ENCODE results near the gene CDHR3.

The CDHR3 gene

DNA sequence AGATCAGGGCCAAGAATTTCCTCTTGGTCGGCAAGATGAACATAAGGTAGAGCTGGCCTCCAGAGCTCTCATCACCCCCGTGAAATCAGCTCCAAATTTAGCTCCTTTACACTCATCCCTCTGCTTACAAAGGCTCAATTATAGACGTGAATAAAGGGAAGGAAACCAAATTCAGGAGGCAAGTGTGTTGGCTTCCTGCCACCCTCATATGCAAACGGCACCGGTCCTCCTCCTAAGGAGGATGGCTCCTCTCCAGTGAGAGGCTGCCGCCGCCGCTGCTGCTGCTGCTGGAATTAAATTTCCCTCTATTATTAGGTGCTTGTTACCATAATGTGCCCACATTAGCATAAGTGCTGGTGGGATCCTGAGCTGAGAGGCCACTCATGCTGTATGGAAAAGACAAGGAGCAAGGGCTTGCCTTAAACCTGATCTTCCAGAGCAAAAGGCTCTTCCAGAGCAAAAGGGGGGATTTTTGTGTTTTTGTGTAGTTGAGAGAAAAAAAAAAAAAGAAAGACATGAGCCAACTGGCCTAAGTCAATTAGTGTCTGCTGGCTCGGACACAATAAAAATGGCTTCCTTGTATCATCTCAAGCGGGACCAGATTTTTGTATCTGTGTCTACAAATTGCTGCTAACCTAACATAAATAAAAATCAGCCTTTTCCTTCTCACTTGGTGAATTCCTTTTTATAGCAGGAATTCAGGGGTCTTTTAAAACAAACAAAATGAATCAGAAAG is 68.4 kb downstream of the CDHR3 start:
- DNase-seq: no peak

DNA sequence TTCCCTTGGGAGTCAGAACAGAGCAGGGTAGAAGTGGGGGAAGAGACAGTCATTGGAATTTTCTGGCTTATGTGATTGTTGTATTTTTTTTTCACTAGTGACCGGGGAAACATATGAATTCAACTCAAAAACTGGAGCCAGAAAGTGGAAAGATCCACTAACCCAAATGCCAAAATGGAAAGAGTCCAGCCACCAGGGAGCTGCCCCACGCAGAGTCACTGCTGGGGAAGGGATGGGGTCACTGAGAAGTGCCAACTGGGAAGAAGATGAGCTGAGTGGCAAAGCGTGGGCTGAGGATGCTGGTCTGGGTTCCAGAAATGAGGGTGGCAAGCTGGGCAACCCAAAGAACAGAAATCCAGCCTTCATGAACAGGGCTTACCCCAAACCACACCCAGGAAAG is 69.2 kb downstream of the CDHR3 start:
- no peak for DNase-seq

DNA sequence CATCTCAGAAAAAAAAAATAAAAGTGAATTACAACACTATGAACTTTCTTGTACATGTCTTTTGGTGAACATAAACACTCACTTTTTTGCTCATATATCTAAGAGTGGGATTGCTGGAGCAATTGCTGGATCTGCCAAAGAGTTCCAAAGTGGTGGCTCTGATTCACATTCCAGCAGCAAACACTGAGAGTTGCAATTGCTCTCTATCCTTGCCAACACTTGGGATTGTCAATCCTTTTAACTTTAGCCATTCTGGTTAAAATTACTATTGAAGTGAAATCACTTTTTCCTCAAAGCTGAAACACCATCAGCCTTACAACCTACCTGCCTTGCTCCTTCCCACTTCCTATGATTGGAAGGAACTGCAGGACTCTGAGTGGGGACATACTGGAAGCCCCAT is 70.7 kb downstream of the CDHR3 start:
- DNase-seq: no peak

DNA sequence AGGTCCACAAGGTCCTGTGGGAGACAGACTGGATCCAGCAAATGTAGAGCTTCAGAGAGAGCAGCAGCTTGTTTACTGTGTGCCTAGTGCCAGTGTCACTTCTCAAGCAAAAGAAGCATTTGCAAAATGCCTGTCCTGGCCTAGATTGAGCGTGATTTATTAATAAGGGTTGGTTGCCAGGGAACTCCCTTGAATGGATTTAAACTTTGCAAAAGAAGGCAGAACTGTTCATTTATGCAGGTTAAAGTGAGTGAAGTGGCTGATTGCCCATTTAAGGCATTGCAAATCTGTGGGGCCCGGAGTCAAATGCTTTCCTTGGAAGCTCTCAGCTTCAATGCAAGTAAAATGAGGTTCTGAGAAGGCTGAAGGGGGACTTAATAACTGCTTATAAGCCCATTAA is 71.3 kb downstream of the CDHR3 start:
- DNase-seq: no peak

DNA sequence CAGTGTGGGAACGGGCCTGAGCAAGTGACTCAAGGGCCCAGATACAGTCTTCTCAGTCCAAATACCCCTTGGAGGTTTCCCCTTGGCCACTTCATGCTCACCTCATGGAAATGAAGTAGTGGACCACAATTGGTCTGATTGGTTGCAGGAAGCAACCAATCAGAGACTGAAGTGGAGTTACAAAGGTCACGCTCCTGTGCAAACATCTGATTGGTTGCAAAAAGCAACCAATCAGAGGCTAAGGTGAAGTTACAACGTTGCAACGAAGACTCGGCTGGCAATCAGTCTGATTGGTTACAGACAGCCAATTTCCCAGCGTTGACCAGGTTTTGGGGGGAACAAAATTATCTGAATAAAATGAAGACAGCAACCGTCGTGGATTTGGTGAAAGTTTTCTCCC is 72.5 kb downstream of the CDHR3 start:
- no peak for DNase-seq

DNA sequence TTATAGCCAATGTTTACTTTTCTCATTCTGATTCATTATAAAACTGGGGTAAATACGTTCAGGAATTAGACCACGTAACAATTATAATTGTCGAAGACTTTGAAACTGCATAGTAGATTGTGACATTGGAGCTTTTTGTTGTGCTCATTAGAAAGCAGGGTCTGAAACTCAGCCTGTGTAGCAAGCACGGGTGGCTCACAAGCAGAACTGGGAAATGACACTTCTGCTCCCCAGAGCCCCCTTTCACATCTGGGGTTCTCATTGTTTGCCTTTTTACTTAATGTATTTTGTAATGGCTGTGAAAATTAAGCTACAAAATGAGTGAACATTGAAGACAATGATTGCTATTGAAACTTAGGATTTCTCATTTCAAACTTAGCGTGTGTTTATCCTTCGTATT is 72.9 kb downstream of the CDHR3 start:
- no peak for DNase-seq

DNA sequence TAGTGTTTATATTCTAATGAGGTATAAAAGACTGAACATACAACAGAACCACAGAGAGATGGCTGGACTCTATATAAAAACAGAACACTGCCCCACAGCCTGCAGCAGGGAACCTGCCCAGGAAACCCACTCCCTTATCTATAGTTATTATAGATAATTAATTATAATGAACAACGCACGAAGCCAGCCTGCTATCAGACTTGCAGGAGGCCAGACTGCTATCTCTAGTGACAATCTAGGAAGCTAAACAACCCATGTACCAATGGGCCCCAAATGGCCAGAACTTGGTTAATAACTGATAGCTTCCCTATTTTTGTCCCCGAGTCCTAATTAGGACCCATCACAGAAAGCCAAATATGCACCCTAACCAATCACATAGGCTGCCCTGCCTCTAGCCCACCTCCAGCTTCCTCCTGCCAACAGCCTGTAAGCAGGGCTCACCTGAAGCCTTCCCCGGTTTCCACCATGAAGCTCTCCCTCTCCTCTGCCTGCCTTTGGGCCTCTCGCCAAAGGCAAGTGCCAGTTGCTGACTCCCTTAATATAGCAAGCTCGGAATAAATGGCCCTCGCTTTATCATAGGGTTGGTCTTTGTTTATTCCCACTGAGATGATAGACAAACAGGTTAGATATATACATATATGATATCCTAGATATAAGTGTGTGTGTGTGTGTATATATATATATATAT is 74.6 kb downstream of the CDHR3 start:
- no peak for DNase-seq

DNA sequence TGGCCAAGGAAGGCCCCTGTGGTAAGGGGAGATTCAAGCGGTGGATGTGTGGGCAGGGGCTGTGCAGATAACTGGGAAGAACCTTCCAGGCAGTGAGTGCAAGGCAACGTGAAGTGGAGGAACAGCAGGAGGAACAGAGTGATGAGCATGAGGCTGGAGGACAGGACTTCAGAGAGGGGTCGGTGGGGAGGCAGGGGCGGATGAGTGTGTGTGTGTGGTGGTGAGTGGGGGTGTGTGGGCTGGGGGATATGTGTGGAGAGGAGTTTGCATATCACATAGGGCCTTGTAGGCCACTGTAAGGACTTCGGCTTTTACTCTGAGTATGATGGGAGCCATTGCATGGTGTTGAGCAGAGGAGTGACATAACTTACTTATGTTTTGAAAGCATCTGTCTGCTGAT is 75.2 kb downstream of the CDHR3 start:
- DNase-seq: no peak

DNA sequence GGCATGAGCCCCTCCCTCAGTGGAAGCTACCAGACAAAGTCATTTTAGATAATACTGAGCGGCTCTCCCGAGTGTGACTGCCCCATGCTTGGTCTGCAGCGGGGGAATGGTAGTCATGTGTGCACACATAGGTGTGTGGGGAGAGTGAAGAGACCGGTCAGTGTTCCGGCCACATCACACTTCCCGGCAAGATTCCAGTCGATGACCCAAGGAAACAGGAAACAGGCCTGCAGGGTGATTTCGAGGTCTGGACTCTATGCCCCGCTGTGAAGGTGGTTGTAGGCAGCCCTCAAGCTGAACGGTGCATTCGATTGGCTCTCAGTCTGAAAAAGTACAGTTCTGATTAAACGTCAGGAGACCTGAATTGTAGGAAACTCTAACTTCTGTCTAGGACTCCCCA is 75.9 kb downstream of the CDHR3 start:
- DNase-seq: no peak

DNA sequence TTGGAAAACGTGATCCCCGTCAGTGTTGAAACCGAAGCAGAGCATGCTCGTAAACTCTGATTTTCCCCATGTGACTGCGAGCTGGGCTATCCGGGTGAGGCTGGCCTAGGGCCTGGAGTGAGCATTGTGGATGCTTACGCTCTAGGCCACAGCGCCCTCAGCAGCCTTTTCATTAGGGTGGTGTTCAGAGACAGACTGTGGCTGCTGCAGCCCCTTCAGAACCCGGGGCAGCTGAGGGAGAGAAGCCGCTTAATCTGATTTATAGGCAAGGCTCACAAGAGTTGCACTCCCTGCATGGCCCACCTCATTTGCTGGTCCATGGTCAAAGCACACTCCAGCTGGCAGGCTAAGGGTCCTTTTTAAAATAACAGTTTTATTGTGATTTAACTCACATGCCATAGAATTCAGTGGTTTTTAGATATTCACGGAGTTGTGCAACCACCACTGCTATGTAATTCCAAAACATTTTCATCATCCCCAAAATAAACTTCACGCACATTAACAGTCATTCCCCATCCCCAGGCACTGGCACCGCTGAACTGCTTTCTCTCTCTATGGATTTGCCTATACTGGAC is 76.5 kb downstream of the CDHR3 start:
- no peak for DNase-seq

DNA sequence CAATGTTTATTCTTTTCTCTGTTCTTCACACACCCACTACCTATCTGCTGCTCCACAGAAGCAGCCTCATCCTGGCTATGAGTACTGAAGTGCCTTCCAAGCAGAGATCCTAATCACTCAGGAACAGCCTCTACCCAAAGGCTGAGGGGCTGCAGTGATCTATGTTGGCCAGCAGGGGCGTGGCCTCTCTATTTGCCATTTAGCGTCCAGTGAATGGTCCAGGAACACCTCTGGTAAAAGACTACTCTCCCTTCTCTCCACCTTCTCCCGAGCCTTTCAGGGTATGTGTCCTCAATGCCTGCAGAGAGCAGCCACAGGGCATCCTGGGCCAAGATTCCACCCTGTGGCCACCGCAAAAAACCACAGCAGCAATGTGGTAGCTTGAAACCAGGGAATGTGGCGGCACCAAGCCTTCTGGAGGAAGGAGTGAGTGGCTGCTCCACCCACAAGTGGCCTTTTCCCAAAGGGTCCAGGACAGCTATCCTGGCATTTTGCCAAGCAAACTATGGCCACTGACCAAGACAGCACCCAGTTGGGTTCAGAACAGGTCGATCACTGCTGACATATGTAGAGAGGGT is 78.2 kb downstream of the CDHR3 start:
- DNase-seq: no peak

DNA sequence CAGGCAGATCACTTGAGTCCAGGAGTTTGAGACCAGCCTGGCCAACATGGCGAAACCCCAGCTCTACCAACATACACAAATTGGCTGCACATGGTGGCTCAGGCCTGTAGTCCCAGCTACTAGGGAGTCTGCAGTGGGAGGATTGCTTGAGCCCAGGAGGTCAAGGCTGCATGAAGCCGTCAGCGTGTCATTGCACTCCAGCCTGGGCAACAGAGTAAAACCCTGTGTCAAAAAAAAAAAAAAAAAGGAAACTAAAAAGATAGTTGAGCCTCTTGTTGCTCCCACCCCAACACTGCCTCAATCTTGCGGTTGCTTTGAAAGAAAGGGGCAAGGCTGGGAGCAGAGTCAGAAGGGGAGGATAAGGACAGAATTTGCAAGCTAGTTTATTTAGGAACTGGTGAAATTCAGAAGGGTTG is 79.1 kb downstream of the CDHR3 start:
- no peak for DNase-seq

DNA sequence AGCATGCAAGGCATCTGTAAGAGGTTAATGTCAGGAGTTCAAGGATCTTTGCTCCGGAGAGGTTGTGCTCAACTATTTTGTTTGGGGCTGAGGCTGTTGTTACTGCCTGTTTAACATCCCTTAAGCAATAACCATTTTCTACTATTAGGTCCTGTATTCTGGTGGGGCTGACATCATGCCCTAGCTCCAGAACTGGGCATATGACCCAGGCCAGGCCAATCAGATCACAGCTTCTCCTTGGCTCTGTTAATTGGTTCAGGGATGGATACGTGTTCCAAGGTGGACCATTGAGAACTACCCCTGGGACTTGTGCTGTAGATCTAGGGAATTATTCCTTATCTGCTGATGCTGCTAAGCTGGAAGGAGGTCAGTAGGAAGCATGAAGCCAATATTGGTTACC is 82.1 kb downstream of the CDHR3 start:
- no peak for DNase-seq

DNA sequence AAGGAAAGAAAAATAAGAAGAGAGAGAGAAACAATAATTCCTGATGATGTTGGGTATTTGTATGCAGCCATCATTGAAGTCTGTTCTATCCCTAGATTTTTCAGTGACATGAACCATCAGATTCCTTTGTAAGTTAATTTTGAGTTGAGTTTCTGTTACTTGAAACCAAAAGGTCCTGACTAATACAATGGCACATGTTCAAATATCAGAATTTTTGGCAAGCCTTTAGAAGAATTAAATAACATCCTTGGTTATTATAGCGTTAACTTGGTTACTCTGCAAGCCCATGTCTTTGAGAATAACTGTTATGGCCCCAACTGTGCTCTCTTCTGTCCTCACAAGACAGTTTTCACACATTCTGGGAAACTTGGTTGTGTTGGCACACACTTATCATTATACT is 82.5 kb downstream of the CDHR3 start:
- no peak for DNase-seq

DNA sequence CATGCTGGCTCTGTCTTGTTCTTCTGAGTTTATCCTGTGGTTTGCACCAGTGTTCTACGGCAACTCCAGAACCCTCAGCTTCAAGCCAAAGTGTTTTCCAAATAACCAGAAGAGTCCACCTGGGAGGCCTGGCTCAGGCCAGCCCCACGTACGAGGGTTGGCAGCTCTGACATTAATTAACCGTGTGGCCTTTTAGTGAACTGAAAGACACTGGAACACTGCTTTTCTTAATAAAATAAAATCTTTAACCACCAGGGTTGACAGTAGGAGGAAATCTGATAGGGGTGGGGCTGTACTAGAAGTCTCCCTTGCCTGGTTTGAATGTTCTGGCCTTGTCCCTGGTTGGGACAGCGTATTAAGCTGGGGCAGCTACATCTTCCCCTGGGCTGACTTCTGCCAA is 84.1 kb downstream of the CDHR3 start:
- DNase-seq: no peak

DNA sequence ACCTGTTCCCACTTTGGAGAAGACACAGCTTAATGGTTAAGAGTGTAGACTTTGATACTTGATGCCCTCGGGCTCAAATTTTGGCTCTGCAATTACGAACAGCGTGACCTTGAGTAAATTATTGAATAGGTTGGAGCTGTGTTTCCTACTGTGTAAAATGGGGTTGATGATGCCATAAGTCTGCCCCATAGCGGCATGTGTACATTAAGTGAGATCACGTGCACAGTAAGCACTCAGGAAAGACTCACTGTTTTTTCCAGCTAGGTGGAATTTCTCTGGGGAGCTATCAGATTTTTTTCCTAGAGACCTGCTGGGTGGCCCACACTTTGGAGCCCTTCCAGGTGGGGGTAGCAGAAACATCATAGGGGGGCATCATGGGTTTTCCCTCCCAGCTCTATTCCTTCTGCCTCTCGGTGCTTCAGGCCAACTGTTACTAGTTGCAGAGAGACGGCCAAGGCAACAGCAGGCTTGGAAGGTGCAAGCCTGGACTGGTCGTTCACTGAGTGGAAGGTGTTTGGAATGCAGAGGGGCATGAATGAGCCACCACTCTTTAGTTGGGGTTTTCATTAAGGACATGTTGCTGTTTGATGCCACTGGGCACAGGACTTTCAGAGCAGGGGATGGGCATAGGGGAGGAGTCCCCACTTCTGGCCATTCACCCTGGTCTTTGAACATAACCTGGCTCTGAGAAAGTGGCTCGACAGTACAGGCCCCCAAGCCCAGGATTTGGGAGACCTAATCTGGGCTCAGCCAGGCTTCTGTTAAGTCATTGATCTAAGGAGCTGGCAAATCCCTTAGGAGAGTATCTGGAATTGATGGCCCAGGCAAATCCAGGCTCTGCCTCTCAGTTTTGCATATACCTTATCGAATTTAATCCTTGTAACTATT is 85.0 kb downstream of the CDHR3 start:
- DNase-seq: no peak

DNA sequence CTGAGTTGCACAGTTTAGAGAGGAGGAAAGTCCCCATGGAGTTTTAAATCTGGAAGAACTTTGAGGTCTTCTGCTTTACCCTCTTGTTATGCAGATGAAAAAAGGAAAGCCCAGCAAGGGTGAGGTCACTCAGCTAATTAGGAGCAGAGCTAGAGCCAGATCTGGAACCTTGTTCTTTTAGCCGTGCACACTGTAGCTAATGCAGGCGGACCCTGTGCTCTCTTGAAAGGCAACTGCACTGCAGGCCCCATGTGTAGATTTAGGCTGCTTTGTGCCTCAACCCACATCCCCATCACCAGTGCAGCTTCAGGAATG is 85.6 kb downstream of the CDHR3 start:
- no peak for DNase-seq

DNA sequence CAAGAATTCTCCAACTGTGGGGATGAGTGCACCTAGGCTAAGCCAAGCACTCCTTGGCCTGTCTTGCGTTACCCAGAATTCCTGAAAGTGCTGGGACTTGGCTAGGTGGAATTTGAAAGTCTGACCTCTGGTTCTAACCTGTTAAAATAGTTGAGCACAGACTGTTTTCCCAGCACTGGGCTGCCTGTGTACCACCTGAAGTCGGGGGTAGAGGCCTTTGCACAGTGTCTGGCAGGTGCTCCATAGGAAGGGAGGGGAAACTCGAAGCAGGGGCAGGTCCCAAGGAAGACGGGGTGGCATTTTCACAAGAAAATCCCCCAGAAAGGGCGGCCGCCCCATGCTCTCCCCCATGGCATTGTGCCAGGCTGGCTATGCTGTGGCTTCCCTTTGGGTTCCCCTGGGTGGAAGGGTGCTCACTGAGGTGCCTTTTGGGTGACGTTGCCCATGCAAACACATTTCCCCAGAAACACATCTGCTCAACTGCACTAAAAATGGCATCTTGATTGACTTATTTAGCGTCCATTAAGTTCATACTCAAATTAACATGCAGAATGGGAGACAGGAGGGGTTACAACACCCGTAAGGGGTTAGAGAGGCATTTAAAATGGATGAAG is 86.2 kb downstream of the CDHR3 start:
- no peak for DNase-seq

DNA sequence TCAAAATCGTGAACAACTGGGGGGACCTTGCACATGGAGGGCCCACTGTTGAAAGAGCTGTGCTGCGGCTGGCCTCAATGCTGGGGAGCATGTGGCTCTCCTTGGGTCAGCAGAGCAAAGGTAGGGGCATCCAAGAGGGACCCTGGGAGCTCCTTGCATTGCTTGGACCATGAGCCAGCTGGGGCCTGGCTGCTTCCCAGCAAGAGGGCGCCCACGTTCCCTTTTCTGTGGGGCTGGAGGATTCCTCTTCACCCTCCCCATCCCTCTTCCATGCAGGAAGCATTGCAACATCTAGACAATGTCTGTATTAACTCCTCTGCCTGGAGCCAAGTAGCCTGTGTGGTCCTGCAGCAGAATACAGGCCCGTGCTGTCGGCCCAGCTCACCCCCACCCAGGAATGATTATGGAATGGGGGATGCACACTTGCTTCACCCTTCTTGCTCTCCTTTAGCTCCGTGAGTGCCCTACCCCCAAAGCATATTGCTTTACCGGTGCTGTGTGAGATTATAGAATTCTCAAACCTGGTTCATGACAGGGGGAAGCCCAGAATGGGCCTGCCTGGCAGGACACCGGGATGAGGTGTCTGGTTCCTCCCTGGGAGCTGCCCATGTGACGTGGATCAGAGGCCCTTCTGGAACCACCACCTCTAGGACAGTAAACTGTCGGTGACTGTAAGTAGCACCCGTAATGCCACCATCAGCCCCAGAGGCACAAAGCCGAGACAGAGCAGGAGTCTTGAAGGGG is 87.1 kb downstream of the CDHR3 start:
- DNase-seq: no peak

DNA sequence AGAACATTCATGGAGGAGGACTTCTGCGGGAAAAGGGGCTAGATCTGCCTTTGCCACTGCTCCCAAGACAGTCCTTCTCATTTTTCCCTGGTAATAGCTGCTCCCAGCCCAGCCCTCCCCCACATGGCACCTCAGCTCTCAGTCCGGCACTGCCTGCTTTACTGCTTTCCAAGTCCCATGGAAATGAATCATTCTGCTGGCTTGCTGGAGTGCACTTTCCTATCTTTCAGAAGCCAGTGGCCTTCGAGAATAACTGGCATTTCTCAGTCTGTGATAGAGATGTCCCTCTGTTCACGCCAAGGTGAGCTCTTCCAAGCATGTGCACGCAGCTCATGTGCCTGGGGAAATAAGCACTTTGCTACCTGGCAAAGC is 87.7 kb downstream of the CDHR3 start:
- no peak for DNase-seq

DNA sequence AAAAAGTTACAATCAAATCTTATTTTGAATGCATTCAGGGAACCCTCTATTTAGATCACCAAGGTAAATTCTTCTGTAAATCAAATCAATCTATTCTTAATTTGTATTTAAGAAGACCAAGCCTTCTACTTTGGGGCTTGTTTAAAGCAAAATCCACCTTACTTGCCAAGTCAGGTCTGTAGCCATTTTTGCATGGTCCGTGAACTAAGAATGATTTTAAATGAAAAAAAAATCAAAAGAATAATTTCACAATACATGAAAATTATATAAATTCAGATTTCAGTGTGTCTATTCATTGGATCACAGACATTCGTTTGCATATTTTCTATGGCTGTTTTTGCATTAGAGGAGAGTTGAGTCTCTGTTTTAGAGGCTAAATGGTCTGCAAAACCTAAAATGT is 89.6 kb downstream of the CDHR3 start:
- DNase-seq: no peak

DNA sequence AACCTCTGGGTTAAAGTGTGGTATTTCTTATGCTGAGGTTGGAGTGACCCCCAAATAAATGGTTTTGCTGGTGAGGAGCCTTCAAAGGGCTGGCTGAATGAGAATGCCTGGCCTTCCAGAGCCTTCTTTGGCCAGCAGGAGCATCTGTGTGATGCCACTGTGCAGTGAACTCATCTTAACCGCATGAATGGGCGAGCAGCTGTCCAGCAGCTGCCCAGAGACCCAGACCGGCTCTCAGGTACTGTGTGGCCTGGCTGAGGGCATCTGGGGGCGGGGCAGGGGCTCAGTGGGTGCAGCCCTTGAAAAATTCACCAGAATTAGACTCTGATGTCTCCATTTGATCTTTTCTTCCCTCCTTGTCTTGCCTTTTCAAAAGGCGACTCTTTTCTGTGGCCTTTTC is 90.0 kb downstream of the CDHR3 start:
- no peak for DNase-seq

Measured in NCI-H510A (cell line).